Right lobe of liver (tissue), 6 donors: Measurements from ENCODE around the gene PTPRK. TPM values are rescaled to one million over a fixed set of nuclear protein-coding genes. Genes with fewer than 3 reads are reported as not detected.
A peak's percentile ranks its signal among the peaks of the same experiment; 100 is the strongest.

Experiments
- ATAC-seq, 4 donors: fragments of 200-7000 bp; cut with Tn5 transposase; one replicate each; pipeline ENCODE4 v1.9.1; 2020; ENCODE audit warnings: mild to moderate bottlenecking in 4 of 4, moderate library complexity in 4 of 4
- DNase-seq, 3 donors: peaks; one replicate each; pipeline ENCODE4 v3.0.0-alpha.2; 2020
- H3K27ac ChIP-seq, 3 donors: fragments of 200-600 bp; one replicate each; pipeline ENCODE4 v1.8.0; 2022
- H3K27me3 ChIP-seq, 2 donors: fragments of 200-600 bp; one replicate each; pipeline ENCODE4 v1.8.0; 2022
- H3K36me3 ChIP-seq, 4 donors: fragments of 200-600 bp; sonication (generic) in 1 of 4; one replicate each; pipeline versions ENCODE4 v1.5.1 to v1.8.0; 2017 to 2022; ENCODE audit warnings: control low read depth in 1 of 4
- H3K4me1 ChIP-seq, 4 donors: fragments of 200-600 bp; sonication (generic) in 1 of 4; one replicate each; pipeline versions ENCODE4 v1.5.1 to v1.8.0; 2017 to 2022; ENCODE audit warnings: control low read depth in 1 of 4
- H3K4me3 ChIP-seq, 3 donors: fragments of 200-600 bp; one replicate each; pipeline ENCODE4 v1.8.0; 2022
- H3K9me3 ChIP-seq, 4 donors: fragments of 200-600 bp; sonication (generic) in 1 of 4; one replicate each; pipeline versions ENCODE4 v1.5.1 to v1.8.0; 2017 to 2022; ENCODE audit warnings: control low read depth in 1 of 4
- POLR2A ChIP-seq: fragments of 450-650 bp; IDR thresholded peaks from one replicate; pipeline ENCODE4 v1.6.1; 2017; ENCODE audit warnings: antibody characterized with exemption, mild to moderate bottlenecking
- WGBS: methylation state at CpG from one replicate; pipeline ENCODE4 v1.1.6; 2018; ENCODE audit warnings: low coverage, low lambda C conversion rate; ENCODE audit not compliant: insufficient coverage; ENCODE audit errors: missing lambda C conversion rate; 5-methylcytosine and 5-hydroxymethylcytosine counted together
- intact Hi-C, 2 donors: fragments of 100-400 bp; cut with DNase I; formaldehyde crosslinking; loops; one replicate each; pipeline versions ENCODE4 v1.11.2 to v1.14.1; 2022
- total RNA-seq, 6 experiments: library from RNA; depleted of rRNA in 2 of 6; stranded (reverse); fragments of >200 nt in 2 of 6; fragmentation: NEBNext Ultra II Directional in 3 of 6; extraction: Animal tissue kit (Norgen Biotek cat#: 25700) in 3 of 6; gene quantifications; one replicate each; pipeline versions ENCODE4 v1.1.0 to v1.2.4, GENCODE V29; 2016 to 2023
- TF ChIP-seq, protein P1 (sequence below), 4 donors: fragments of 200-600 bp in 3 of 4; fragments of 450-650 bp in 1 of 4; IDR thresholded peaks; one replicate each; pipeline versions ENCODE4 v1.5.1 to v1.8.0; 2016 to 2022; ENCODE audit warnings: antibody characterized with exemption in 4 of 4, mild to moderate bottlenecking in 2 of 4
- donor health status: DM: no; HTN: yes; CAD: no.
- donor health status: DM: no; HTN: no; CAD: no.
- donor health status: DM: no; HTN: no; CAD: no.
- donor health status: DM: no; HTN: yes; CAD: no.
- donor health status: DM: no; HTN: yes; CAD: no.

The PTPRK gene
- total RNA-seq, 6 experiments from 2014 or later = 27.7 to 54.5 (median 35.7) TPM

DNA sequence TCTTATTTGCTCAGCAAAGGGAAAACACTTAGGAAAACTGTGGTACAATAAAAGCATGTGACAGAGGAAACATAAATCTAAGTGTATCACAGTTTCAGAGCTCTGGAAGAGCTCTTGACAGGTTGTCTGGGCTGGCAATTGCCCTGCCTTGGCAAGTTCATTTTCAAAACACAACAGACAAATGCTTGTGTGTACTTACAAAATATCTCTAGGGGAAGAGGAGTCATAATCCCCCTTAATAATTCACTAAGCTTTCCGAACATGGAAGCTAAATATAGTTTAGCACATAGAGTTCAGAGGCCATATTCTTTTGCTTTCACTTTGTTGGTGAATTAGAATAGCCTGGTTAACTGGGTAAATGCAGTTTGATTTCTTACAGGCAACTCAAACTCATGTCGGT, 407.9 kb downstream of the PTPRK start:
- peak overlapping the region; percentile 9 to 61 (median 22) for H3K27ac ChIP-seq
- peak overlapping the region in 1 of 3 donors; percentile 18 for H3K4me3 ChIP-seq
- peak; percentile 60 to 76 (median 68) for ATAC-seq
- no peaks in the 10 kb centered on the region for H3K36me3 ChIP-seq
- no peak for DNase-seq
- peaks cover 0 to 31% (median 5%) of the 10 kb centered on the region in 4 donors for H3K4me1 ChIP-seq
- TF ChIP-seq, protein P1, sequence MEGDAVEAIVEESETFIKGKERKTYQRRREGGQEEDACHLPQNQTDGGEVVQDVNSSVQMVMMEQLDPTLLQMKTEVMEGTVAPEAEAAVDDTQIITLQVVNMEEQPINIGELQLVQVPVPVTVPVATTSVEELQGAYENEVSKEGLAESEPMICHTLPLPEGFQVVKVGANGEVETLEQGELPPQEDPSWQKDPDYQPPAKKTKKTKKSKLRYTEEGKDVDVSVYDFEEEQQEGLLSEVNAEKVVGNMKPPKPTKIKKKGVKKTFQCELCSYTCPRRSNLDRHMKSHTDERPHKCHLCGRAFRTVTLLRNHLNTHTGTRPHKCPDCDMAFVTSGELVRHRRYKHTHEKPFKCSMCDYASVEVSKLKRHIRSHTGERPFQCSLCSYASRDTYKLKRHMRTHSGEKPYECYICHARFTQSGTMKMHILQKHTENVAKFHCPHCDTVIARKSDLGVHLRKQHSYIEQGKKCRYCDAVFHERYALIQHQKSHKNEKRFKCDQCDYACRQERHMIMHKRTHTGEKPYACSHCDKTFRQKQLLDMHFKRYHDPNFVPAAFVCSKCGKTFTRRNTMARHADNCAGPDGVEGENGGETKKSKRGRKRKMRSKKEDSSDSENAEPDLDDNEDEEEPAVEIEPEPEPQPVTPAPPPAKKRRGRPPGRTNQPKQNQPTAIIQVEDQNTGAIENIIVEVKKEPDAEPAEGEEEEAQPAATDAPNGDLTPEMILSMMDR (IDR thresholded peaks at IDR 0.05) = no peak
- no peak for TF ChIP-seq POLR2A
- no peaks in the 10 kb centered on the region for H3K27me3 ChIP-seq
- WGBS = 16% methylated on average over 2 of the region's 2 CpGs
- intact Hi-C loops = no loop called here
- H3K9me3 ChIP-seq = no peaks in the 10 kb centered on the region

DNA sequence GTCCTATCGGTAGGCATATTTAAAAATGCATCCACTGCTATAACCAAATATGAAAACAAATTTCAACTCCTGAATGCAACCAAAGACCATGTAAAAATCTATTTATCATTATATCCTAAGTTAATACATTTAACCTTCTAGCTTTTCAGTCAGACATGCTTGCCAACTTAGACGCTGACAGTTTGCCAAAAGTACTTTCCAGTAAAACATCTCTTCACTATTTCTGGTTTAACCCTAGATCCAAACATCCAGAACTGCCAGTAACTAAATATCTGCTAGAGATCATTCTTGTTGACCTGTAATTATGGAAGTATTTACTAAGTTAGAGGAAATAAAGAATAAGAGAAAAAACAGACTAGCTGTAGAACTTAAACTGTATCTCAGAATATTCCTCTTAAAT, 409.3 kb downstream of the PTPRK start:
- Histone ChIP-seq H3K27me3 (no peaks in the 10 kb centered on the region), H3K36me3 (no peaks in the 10 kb centered on the region), H3K27ac (peak overlapping the region in 1 of 3 donors; percentile 9), H3K9me3 (no peaks in the 10 kb centered on the region), H3K4me1 (peaks cover 0 to 31% (median 5%) of the 10 kb centered on the region in 4 donors), H3K4me3 (no peak overlapping the region)
- intact Hi-C loops = no loop called here
- TF ChIP-seq POLR2A = no peak
- TF ChIP-seq, protein P1 (IDR thresholded peaks at IDR 0.05) = no peak
- ATAC-seq (peak in 3 of 4 donors; percentile 39 to 68 (median 58)), DNase-seq (no peak)
- 41% methylated on average over 2 of the region's 2 CpGs for WGBS

DNA sequence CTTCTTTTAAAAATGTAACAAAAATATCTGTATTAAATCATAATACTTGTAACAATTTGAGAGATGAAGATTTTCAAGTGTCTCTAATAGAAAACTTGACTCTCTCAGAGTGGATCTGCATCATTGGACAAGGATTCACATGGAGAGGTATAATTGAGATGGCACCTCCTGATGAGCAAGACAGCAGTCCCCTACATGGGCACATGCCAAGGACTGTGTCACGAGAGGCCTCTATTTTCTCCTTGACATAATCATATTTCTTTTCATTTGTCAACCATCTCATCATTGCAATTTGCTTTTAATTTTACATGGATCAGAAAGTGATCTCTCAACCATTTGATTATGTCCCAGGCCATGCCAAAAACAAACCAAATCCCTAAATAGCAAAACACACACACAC, 412.7 kb downstream of the PTPRK start:
- Histone ChIP-seq H3K4me3 (no peak overlapping the region), H3K27me3 (no peaks in the 10 kb centered on the region), H3K9me3 (no peaks in the 10 kb centered on the region), H3K27ac (no peak overlapping the region), H3K36me3 (no peaks in the 10 kb centered on the region), H3K4me1 (peaks cover 0 to 20% (median 5%) of the 10 kb centered on the region in 4 donors)
- intact Hi-C loops = no loop called here
- ATAC-seq (no peak), DNase-seq (no peak)
- 80% methylated on average over 1 of the region's 1 CpG for WGBS
- no peak for TF ChIP-seq POLR2A
- TF ChIP-seq, protein P1 (IDR thresholded peaks at IDR 0.05) = no peak

DNA sequence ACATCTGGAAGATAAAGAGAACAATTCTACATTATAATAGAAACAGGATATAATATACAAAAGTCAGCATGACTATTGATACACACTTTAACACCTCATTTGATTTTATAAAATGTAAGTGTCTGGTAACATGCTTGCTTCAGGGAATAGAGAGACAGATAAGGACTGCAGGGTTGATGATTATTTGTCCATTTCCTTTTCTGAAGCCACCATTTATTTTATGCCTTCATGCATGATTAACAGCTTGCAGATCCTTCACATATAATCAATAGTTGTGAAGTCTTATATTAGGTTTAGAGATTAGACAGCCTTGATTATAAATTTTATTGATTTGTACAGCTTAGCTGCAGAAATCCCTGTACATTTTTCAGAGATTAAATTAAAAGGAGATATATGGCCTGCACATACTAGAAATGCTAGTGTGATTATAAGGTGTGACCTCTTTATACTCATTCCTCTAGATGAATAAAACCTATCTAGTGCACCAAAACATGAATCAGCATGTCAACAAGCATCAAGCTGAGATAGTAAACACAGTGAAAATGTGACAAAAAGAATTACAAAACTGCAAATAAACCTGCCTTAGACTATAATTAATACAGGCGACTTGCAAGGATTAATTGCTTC, 420.7 kb downstream of the PTPRK start:
- DNase-seq = no peak
- Histone ChIP-seq H3K4me3 (no peak overlapping the region), H3K27ac (no peak overlapping the region), H3K36me3 (no peaks in the 10 kb centered on the region), H3K4me1 (no peaks in the 10 kb centered on the region), H3K27me3 (no peaks in the 10 kb centered on the region), H3K9me3 (no peaks in the 10 kb centered on the region)
- TF ChIP-seq, protein P1 (IDR thresholded peaks at IDR 0.05) = no peak
- TF ChIP-seq POLR2A = no peak
- 81% methylated on average over 1 of the region's 1 CpG for WGBS
- ATAC-seq = peak in 1 of 4 donors; percentile 43
- intact Hi-C loops = no loop called here
